HG02571 (cell line): ENCODE data around the gene ZNF462.

Experiments used
- ATAC-seq: cut with Tn5 transposase; IDR thresholded peaks from one replicate; pipeline ENCODE4 v1.9.1; 2021; ENCODE audit warnings: mild to moderate bottlenecking, moderate library complexity; ENCODE audit not compliant: unreplicated experiment

The ZNF462 gene

DNA sequence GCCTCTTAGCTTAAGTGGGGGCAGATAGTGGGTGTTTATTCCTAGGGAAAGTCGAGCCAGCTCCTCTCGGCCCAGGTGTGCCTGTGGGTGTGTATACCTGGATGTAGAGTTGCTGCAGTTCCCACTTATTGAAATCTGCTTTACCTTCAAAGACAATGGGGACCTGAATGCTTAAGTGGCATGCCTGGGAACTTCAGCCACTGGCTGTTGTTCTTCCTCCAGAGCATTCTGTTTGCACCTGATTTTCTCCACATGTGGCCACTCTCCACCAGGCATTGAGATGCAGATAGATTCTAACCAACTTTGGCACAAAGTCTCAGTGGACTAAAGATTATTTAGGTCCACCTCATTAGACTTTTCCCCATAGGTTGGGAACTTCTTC, 186.8 kb downstream of the ZNF462 start:
- no peak for ATAC-seq

DNA sequence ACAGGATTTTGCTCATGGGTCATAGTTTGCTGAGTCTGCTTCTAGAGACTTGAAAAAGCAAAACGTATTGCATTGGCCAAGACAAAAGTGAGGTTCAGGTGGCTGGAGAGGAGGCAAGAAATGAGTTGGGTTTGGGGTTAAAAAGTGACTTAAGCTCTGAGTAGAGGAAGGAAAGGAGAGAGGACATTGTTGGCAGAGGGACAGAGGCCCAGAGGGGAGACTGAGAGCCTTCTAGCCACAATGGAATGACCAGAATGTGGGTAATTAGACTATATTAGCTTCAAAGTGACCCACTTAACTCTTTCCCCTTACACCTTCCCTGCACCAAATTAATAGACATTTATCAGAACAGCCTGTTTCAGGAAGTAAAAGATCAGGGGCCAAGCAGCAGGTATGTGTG, 188.4 kb downstream of the ZNF462 start:
- ATAC-seq, result no peak

DNA sequence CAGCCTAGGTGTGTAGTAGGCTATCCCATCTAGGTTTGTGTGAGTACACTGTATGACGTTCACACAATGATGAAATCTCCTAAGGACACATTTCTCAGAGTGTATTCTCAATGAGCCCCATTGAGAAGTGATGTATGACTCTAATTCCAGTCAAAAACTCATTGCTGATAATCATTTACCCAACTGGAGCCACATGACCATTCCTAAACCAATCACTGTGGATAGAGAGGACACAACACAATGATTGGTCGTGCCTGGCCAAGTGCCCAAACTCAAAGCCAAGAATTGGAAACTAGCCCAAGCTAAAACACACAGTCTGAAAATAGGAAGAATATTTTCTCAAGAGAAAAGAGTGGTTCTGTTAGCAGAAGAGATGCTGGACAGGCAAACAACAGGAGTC, 191.2 kb downstream of the ZNF462 start:
- no peak for ATAC-seq

DNA sequence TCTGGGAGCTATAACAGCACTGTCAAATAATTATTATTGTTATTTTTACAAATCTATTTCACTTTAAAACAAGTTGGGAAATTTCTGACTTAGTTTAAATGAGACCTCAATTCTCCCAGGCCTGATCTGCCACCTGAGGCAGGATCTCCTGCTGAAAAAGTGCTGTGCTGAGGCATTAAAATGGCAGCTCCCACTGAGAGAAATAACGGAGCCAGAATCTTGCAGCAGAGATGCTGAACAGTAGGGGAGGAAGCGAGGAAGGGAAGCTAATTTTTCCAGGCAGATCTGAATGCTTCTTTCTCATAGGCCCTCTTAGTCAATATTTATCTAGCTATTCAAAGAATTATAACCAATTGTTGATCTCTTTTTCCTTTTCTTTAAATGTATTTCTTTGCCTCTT, 196.3 kb downstream of the ZNF462 start:
- no peak for ATAC-seq

DNA sequence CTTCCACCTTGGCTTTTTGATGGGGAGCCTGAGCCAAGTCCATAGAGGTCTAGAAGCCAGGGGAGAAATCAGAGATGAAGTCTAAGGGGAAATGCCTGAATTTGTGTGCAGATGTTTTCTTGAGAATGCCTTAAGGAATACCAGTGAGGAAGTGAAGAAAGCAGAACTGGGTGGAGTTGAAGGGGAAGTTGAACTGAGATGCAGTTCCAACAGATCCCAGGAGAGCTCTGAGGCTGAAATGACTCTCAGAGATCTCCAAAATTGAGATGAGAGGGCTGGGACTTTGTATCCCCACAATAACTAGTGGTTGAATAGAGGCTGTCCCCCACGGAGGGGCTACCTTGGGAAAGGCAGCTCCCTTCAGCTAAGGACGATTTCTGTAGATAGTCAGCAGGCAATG, 197.1 kb downstream of the ZNF462 start:
- no peak for ATAC-seq
